Keratinocyte (primary cell): ENCODE measurements around the gene NUMB. TPM values are rescaled to one million over a fixed set of nuclear protein-coding genes. Genes with fewer than 3 reads are reported as not detected.

ENCODE experiments used
- DNase-seq: peaks from one replicate; pipeline ENCODE4 v3.0.0-alpha.2; 2011; ENCODE audit warnings: low read depth, missing footprints, low spot score
- FAIRE-seq: peaks from 2 replicates; lab custom pipeline; 2011; peaks lifted over from hg19 to GRCh38; lab: Jason Lieb, UNC
- H2AFZ ChIP-seq: 2 replicates; pipeline ENCODE4 v1.6.0; 2012; ENCODE audit warnings: low read length, control low read depth, inconsistent platforms; ENCODE audit not compliant: control insufficient read depth
- H3K27ac ChIP-seq: 2 replicates; pipeline ENCODE4 v1.5.1; 2011; ENCODE audit warnings: low read length; ENCODE audit not compliant: control insufficient read depth, insufficient read depth
- H3K27me3 ChIP-seq: 3 replicates; pipeline ENCODE4 v1.6.0; 2011; ENCODE audit warnings: low read length; ENCODE audit not compliant: control insufficient read depth, insufficient read depth; ENCODE audit errors: extremely low read depth
- H3K36me3 ChIP-seq, 2 experiments: 2 replicates in 1 of 2; 3 replicates in 1 of 2; pipeline ENCODE4 v1.5.1; 2011; ENCODE audit warnings: low read length in 2 of 2, mild to moderate bottlenecking in 1 of 2; ENCODE audit not compliant: control insufficient read depth in 2 of 2, insufficient read depth in 2 of 2; ENCODE audit errors: extremely low read depth in 1 of 2
- H3K4me1 ChIP-seq: 3 replicates; pipeline ENCODE4 v1.5.1; 2011; ENCODE audit warnings: low read length; ENCODE audit not compliant: control insufficient read depth, insufficient read depth; ENCODE audit errors: extremely low read depth
- H3K4me2 ChIP-seq: 3 replicates; pipeline ENCODE4 v1.6.0; 2011; ENCODE audit warnings: low read depth, low read length; ENCODE audit not compliant: control insufficient read depth, insufficient read depth; ENCODE audit errors: extremely low read depth
- H3K4me3 ChIP-seq, 3 experiments: fragments of 200-600 bp in 1 of 3; sonication (generic) in 1 of 3; 2 replicates in 2 of 3; 3 replicates in 1 of 3; pipeline ENCODE4 v1.5.1; 2011 to 2016; ENCODE audit warnings: low read length in 3 of 3, mild to moderate bottlenecking in 3 of 3, control low read depth in 2 of 3, inconsistent platforms in 1 of 3, low read depth in 1 of 3, mixed read lengths in 1 of 3, mixed run types in 1 of 3, moderate library complexity in 1 of 3; ENCODE audit not compliant: control insufficient read depth in 2 of 3, insufficient read depth in 2 of 3; ENCODE audit errors: extremely low read depth in 1 of 3
- H3K79me2 ChIP-seq: 2 replicates; pipeline ENCODE4 v1.6.0; 2012; ENCODE audit warnings: low read length; ENCODE audit not compliant: control insufficient read depth, insufficient read depth
- H3K9ac ChIP-seq: 3 replicates; pipeline ENCODE4 v1.6.0; 2011; ENCODE audit warnings: low read length; ENCODE audit not compliant: control insufficient read depth, insufficient read depth; ENCODE audit errors: extremely low read depth
- H3K9me1 ChIP-seq: 3 replicates; pipeline ENCODE4 v1.6.0; 2011; ENCODE audit warnings: low read length; ENCODE audit not compliant: control insufficient read depth, insufficient read depth; ENCODE audit errors: extremely low read depth
- H3K9me3 ChIP-seq: 2 replicates; pipeline ENCODE4 v1.5.1; 2012; ENCODE audit warnings: low read depth, low read length; ENCODE audit not compliant: control insufficient read depth
- H4K20me1 ChIP-seq: 3 replicates; pipeline ENCODE4 v1.6.0; 2011; ENCODE audit warnings: low read length; ENCODE audit not compliant: control insufficient read depth, insufficient read depth; ENCODE audit errors: extremely low read depth
- CTCF ChIP-seq, 3 experiments: IDR thresholded peaks in 1 of 3; conservative IDR thresholded peaks in 1 of 3; optimal IDR thresholded peaks in 1 of 3; 2 replicates in 2 of 3; 3 replicates in 1 of 3; pipeline versions ENCODE3 to v1.5.1; 2011; ENCODE audit warnings: low read length in 3 of 3, mild to moderate bottlenecking in 3 of 3, moderate library complexity in 2 of 3, control low read depth in 1 of 3, inconsistent platforms in 1 of 3; ENCODE audit not compliant: insufficient read depth in 2 of 3; ENCODE audit errors: extremely low read depth in 1 of 3
- EZH2 ChIP-seq: IDR thresholded peaks from one replicate; pipeline ENCODE4 v1.6.1; 2012; ENCODE audit warnings: inconsistent platforms, mild to moderate bottlenecking, low read length, moderate library complexity
- dilution Hi-C: fragments of 300-500 bp; cut with MboI; formaldehyde crosslinking; loops from one replicate; pipeline ENCODE4 v1.7.0; 2020; ENCODE audit warnings: low sequenced_read_pairs; ENCODE audit not compliant: extremely low pct_ligation_motif_present
- polyA plus RNA-seq, 5 experiments: library from polyadenylated mRNA; depleted of rRNA in 3 of 5; stranded (reverse) in 3 of 5; stranded (forward) in 1 of 5; unstranded in 1 of 5; fragments of >200 nt; gene quantifications; 1 replicate in 1 of 5; 2 replicates in 3 of 5; 3 replicates in 1 of 5; pipeline versions ENCODE4 v1.2.1 to v1.2.3, GENCODE V29; 2011 to 2012; ENCODE audit warnings: missing spikeins in 2 of 5, low read depth in 1 of 5, low replicate concordance in 1 of 5

The NUMB gene
- polyA plus RNA-seq, 1 donor (not counting 4 experiments of a cell fraction or from before 2014, with no cell fraction given): 110 TPM

GRCh38 chr14:73250317-73250713 is 208.0 kb downstream of the NUMB start:
- dilution Hi-C loops: no loop called here
- no peak overlapping the region for H2AFZ ChIP-seq
- H4K20me1 ChIP-seq: no peaks in the 10 kb centered on the region
- DNase-seq (no peak), FAIRE-seq (no peak)
- no peak overlapping the region for H3K4me3 ChIP-seq
- no peaks in the 10 kb centered on the region for H3K9me1 ChIP-seq
- H3K36me3 ChIP-seq: no peaks in the 10 kb centered on the region
- peaks cover 10% of the 10 kb centered on the region for H3K79me2 ChIP-seq
- no peak for TF ChIP-seq EZH2
- H3K4me2 ChIP-seq: no peak overlapping the region
- H3K9me3 ChIP-seq: no peaks in the 10 kb centered on the region
- H3K27me3 ChIP-seq: no peaks in the 10 kb centered on the region
- H3K27ac ChIP-seq: no peak overlapping the region
- no peak overlapping the region for H3K9ac ChIP-seq
- peaks cover 11% of the 10 kb centered on the region for H3K4me1 ChIP-seq

- H4K20me1 ChIP-seq: no peaks in the 10 kb centered on the region
- no peak overlapping the region for H3K27ac ChIP-seq
- H3K36me3 ChIP-seq: no peaks in the 10 kb centered on the region
- H2AFZ ChIP-seq: no peak overlapping the region
- H3K4me3 ChIP-seq: no peak overlapping the region
- no peak for DNase-seq
- H3K4me1 ChIP-seq: peaks cover 11% of the 10 kb centered on the region
- peaks cover 10% of the 10 kb centered on the region for H3K79me2 ChIP-seq
- TF ChIP-seq EZH2 (no peak), CTCF (optimal IDR thresholded peaks at IDR 0.05 in 1 of 3, IDR thresholded peaks at IDR 0.05 in 1 of 3, conservative IDR thresholded peaks at IDR 0.05 in 1 of 3; ENCODE audit: extremely low read depth in 1 of 3, insufficient read depth in 2 of 3, low read length in 3 of 3) (no peak)
- dilution Hi-C loops: no loop called here
- no peaks in the 10 kb centered on the region for H3K27me3 ChIP-seq
- no peaks in the 10 kb centered on the region for H3K9me3 ChIP-seq
- H3K9me1 ChIP-seq: no peaks in the 10 kb centered on the region
- no peak overlapping the region for H3K4me2 ChIP-seq
- no peak overlapping the region for H3K9ac ChIP-seq
- FAIRE-seq: no peak
Observed at GRCh38 chr14:73249564-73250316, 208.6 kb downstream of the NUMB start.

- no peak for TF ChIP-seq CTCF (optimal IDR thresholded peaks at IDR 0.05 in 1 of 3, IDR thresholded peaks at IDR 0.05 in 1 of 3, conservative IDR thresholded peaks at IDR 0.05 in 1 of 3; ENCODE audit: extremely low read depth in 1 of 3, insufficient read depth in 2 of 3, low read length in 3 of 3)
- no peak for TF ChIP-seq EZH2
Observed at GRCh38 chr14:73249108-73249507, 209.2 kb downstream of the NUMB start.

More at GRCh38 chr14:73249108-73249507, 209.2 kb downstream of the NUMB start:
- Histone ChIP-seq H3K4me3 (no peak overlapping the region), H3K9me1 (no peaks in the 10 kb centered on the region), H3K9me3 (no peaks in the 10 kb centered on the region), H3K27me3 (no peaks in the 10 kb centered on the region), H3K27ac (peak overlapping the region; percentile 61), H3K4me1 (peaks cover 11% of the 10 kb centered on the region), H4K20me1 (no peaks in the 10 kb centered on the region), H3K79me2 (peaks cover 10% of the 10 kb centered on the region), H3K9ac (no peak overlapping the region), H3K36me3 (no peaks in the 10 kb centered on the region), H2AFZ (no peak overlapping the region), H3K4me2 (peak overlapping the region; percentile 19)
- no peak for FAIRE-seq
- DNase-seq: no peak
- dilution Hi-C loops: no loop called here
